DND-41 (cell line): ENCODE results near the gene KRTAP26-1.

Experiments used
- EZH2 ChIP-seq: IDR thresholded peaks from 3 replicates; pipeline ENCODE4 v1.6.1; 2012; ENCODE audit warnings: borderline replicate concordance, low read depth, mild to moderate bottlenecking, moderate library complexity, low read length, inconsistent platforms; ENCODE audit not compliant: severe bottlenecking
- TF ChIP-seq, protein P1 (sequence below): IDR thresholded peaks from 2 replicates; pipeline ENCODE4 v1.5.1; 2012; ENCODE audit warnings: borderline replicate concordance, low read length, moderate library complexity, mild to moderate bottlenecking; ENCODE audit not compliant: poor library complexity, severe bottlenecking; ENCODE audit errors: extremely low read depth

DNA sequence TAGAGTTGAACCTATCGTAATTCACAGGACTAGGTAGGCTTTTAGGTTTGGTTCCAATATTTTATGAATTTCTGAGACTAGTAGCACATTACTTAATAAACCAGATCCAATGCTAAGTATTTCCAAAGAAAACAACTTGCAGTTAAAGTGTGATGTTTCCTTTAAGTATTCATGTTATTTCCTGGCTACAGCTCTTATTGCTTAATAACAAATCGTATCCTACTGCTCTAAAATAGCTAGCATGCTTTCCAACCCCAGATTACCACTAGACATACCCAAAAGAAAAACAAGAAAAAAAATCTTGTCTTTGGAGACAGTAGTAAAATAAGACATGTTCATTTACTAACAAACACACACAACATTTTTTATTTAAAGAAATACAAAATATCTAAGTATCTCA is 16.5 kb upstream of the KRTAP26-1 start:
- TF ChIP-seq, protein P1, sequence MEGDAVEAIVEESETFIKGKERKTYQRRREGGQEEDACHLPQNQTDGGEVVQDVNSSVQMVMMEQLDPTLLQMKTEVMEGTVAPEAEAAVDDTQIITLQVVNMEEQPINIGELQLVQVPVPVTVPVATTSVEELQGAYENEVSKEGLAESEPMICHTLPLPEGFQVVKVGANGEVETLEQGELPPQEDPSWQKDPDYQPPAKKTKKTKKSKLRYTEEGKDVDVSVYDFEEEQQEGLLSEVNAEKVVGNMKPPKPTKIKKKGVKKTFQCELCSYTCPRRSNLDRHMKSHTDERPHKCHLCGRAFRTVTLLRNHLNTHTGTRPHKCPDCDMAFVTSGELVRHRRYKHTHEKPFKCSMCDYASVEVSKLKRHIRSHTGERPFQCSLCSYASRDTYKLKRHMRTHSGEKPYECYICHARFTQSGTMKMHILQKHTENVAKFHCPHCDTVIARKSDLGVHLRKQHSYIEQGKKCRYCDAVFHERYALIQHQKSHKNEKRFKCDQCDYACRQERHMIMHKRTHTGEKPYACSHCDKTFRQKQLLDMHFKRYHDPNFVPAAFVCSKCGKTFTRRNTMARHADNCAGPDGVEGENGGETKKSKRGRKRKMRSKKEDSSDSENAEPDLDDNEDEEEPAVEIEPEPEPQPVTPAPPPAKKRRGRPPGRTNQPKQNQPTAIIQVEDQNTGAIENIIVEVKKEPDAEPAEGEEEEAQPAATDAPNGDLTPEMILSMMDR, result no peak
- no peak for TF ChIP-seq EZH2
